H1 (cell line): Measurements from ENCODE around the gene EXT2.

Experiments
- ATF3 ChIP-seq: IDR thresholded peaks from 2 replicates; pipeline ENCODE4 v1.6.1; 2011; ENCODE audit warnings: low read depth, mild to moderate bottlenecking, low read length; ENCODE audit not compliant: insufficient read depth
- EZH2 ChIP-seq: fragments of 200-600 bp; sonication (generic); IDR thresholded peaks from 2 replicates; pipeline ENCODE4 v1.7.1; 2012; ENCODE audit warnings: low read depth, mild to moderate bottlenecking, moderate library complexity, low read length, inconsistent platforms; ENCODE audit not compliant: severe bottlenecking
- POLR2A ChIP-seq, 2 experiments: IDR thresholded peaks; 1 replicate in 1 of 2; 2 replicates in 1 of 2; pipeline ENCODE4 v1.6.1; 2011; ENCODE audit warnings: low read depth in 2 of 2, low read length in 2 of 2, mild to moderate bottlenecking in 2 of 2; ENCODE audit errors: control extremely low read depth in 1 of 2
- POLR2AphosphoS5 ChIP-seq: IDR thresholded peaks from 2 replicates; pipeline ENCODE4 v1.6.1; 2011; ENCODE audit warnings: low read depth, low read length
- RAD21 ChIP-seq, 2 experiments: IDR thresholded peaks in 1 of 2; conservative IDR thresholded peaks in 1 of 2; 2 replicates each; pipeline ENCODE4 v1.6.1; 2011; ENCODE audit warnings: low read depth in 2 of 2, low read length in 2 of 2, improper control_type of control experiment in 1 of 2, inconsistent platforms in 1 of 2, mild to moderate bottlenecking in 1 of 2, moderate library complexity in 1 of 2
- YY1 ChIP-seq: IDR thresholded peaks from 2 replicates; pipeline ENCODE4 v1.6.1; 2011; ENCODE audit warnings: low read depth, mild to moderate bottlenecking, low read length
- TF ChIP-seq, protein P1 (sequence below), 3 experiments: IDR thresholded peaks; 1 replicate in 2 of 3; 2 replicates in 1 of 3; pipeline versions ENCODE4 v1.5.1 to v1.6.1; 2011; ENCODE audit warnings: low read length in 3 of 3, mild to moderate bottlenecking in 3 of 3, inconsistent platforms in 2 of 3, low read depth in 1 of 3, moderate library complexity in 1 of 3; ENCODE audit not compliant: insufficient read depth in 1 of 3; ENCODE audit errors: control extremely low read depth in 1 of 3

GRCh38 chr11:44172966-44173365 is 77.5 kb downstream of the EXT2 start:
- TF ChIP-seq EZH2 (no peak), YY1 (no peak), POLR2AphosphoS5 (no peak), POLR2A (IDR thresholded peaks at IDR 0.05; ENCODE audit: control extremely low read depth in 1 of 2, low read depth in 2 of 2, low read length in 2 of 2) (no peak), ATF3 (no peak), RAD21 (IDR thresholded peaks at IDR 0.05 in 1 of 2, conservative IDR thresholded peaks at IDR 0.05 in 1 of 2; ENCODE audit: low read depth in 2 of 2, low read length in 2 of 2) (no peak)
- TF ChIP-seq, protein P1, sequence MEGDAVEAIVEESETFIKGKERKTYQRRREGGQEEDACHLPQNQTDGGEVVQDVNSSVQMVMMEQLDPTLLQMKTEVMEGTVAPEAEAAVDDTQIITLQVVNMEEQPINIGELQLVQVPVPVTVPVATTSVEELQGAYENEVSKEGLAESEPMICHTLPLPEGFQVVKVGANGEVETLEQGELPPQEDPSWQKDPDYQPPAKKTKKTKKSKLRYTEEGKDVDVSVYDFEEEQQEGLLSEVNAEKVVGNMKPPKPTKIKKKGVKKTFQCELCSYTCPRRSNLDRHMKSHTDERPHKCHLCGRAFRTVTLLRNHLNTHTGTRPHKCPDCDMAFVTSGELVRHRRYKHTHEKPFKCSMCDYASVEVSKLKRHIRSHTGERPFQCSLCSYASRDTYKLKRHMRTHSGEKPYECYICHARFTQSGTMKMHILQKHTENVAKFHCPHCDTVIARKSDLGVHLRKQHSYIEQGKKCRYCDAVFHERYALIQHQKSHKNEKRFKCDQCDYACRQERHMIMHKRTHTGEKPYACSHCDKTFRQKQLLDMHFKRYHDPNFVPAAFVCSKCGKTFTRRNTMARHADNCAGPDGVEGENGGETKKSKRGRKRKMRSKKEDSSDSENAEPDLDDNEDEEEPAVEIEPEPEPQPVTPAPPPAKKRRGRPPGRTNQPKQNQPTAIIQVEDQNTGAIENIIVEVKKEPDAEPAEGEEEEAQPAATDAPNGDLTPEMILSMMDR (IDR thresholded peaks at IDR 0.05; ENCODE audit: control extremely low read depth in 1 of 3, insufficient read depth in 1 of 3, low read depth in 1 of 3, low read length in 3 of 3) = no peak
